ENCODE results near the gene RNU6-9. TPM values are rescaled to one million over a fixed set of nuclear protein-coding genes. Genes with fewer than 3 reads are reported as not detected.

RNU6-9 gene
- total and polyA plus RNA-seq, 2 of the 13 experiments (the other 11 are each of a cell fraction or from before 2014, with no cell fraction given), result under 0.01 TPM; not detected in 1

- H3K9me3 ChIP-seq (ENCODE audit: low read length), result no peaks in the 10 kb centered on the region
- no peak within 1 kb of the TSS for H2AFZ ChIP-seq (ENCODE audit: low read length)
- no peak within 1 kb of the TSS for H3K27ac ChIP-seq (ENCODE audit: extremely low read length, insufficient read depth, low read length)
- FAIRE-seq (peak; percentile 40), ATAC-seq (peak; percentile 46), DNase-seq (ENCODE audit: low spot score) (no peak)
- ChIA-PET CTCF (ENCODE audit: low intra/inter-chr PET ratio, low total read pairs) (no interaction called here), POLR2A (interaction anchor here (1.1 kb wide), 1 partner anchor 34 kb away, joined by 3 read pairs; the partner anchor contains the start of gene RNU6-9)
- intact Hi-C loops (cut with micrococcal nuclease; ENCODE audit: unreplicated experiment), result loop anchor here (5.0 kb wide), 1 partner anchor 87 kb away; no protein-coding TSS in a partner anchor
- no peaks in the 10 kb centered on the region for H4K20me1 ChIP-seq (ENCODE audit: insufficient read depth, low read length)
- H3K27me3 ChIP-seq (ENCODE audit: control insufficient read depth in 1 of 2, insufficient read depth in 2 of 2, low read length in 2 of 2), result no peaks in the 10 kb centered on the region; a peak in 1 of 5 replicates
- in situ Hi-C loops (cut with HindIII; ENCODE audit: extremely low pct_ligation_motif_present, low pct_unique_long_range_greater_than_20kb), result loop anchor here (10.0 kb wide), 1 partner anchor 94 kb away; no protein-coding TSS in a partner anchor
- BruUV-seq (replicated peaks), result no TSS peak
- H3K4me3 ChIP-seq (replicated peaks in 1 of 3; ENCODE audit: insufficient read depth in 1 of 3, low read depth in 2 of 3, low read length in 3 of 3), result peak within 1 kb of the TSS; percentile 43 to 67 (median 60)
- WGBS (ENCODE audit: low lambda C conversion rate), result 7% methylated on average over 11 of the region's 24 CpGs
- H3K36me3 ChIP-seq (replicated peaks in 1 of 2; ENCODE audit: control insufficient read depth in 1 of 2, insufficient read depth in 2 of 2, low read length in 2 of 2), result no peaks in the 10 kb centered on the region
- H3K79me2 ChIP-seq (ENCODE audit: insufficient read depth, low read length), result no peaks in the 10 kb centered on the region
- H3K9ac ChIP-seq (ENCODE audit: insufficient read depth, low read depth, low read length), result peak within 1 kb of the TSS; percentile 59
- H3K4me2 ChIP-seq (ENCODE audit: low read depth, low read length), result peak within 1 kb of the TSS; percentile 67
- H3K4me1 ChIP-seq (ENCODE audit: insufficient read depth, low read length), result peaks cover 19% of the 10 kb centered on the region
- TF ChIP-seq ZFX (CRISPR knock-in tag; IDR thresholded peaks at IDR 0.05; ENCODE audit: low read depth) (peak; percentile 28), ZNF557 (CRISPR knock-in tag; IDR thresholded peaks at IDR 0.05) (no peak), NRL (CRISPR knock-in tag; IDR thresholded peaks at IDR 0.05; ENCODE audit: borderline replicate concordance) (0 out of 2 replicates have a peak, but pooled peaks have one; percentile 42), CHD4 (IDR thresholded peaks at IDR 0.05; ENCODE audit: borderline replicate concordance, low read length) (0 out of 2 replicates have a peak, but pooled peaks have one; percentile 39), SOX5 (CRISPR knock-in tag; IDR thresholded peaks at IDR 0.05; ENCODE audit: borderline replicate concordance) (0 out of 2 replicates have a peak, but pooled peaks have one; percentile 8), TAF1 (CRISPR knock-in tag; IDR thresholded peaks at IDR 0.05) (0 out of 2 replicates have a peak, but pooled peaks have one; percentile 16), ZNF687 (CRISPR knock-in tag; IDR thresholded peaks at IDR 0.05) (peak; percentile 45), ZNF281 (CRISPR knock-in tag; IDR thresholded peaks at IDR 0.05; ENCODE audit: borderline replicate concordance) (0 out of 2 replicates have a peak, but pooled peaks have one; percentile 16), ONECUT2 (CRISPR knock-in tag; IDR thresholded peaks at IDR 0.05) (no peak), ZNF276 (CRISPR knock-in tag; IDR thresholded peaks at IDR 0.05; ENCODE audit: low read depth) (0 out of 2 replicates have a peak, but pooled peaks have one; percentile 38), LCORL (IDR thresholded peaks at IDR 0.05) (no peak), LCORL (CRISPR knock-in tag; IDR thresholded peaks at IDR 0.05) (0 out of 2 replicates have a peak, but pooled peaks have one; percentile 27)
Observed at GRCh38 chr19:858868-859843, 34.1 kb upstream of the RNU6-9 start, which contains the start of gene CFD. TSS of gene CFD (plus strand) at chr19:859664. CDS start at chr19:859690, 26 bp downstream.

Data from HepG2 (cell line).